NCI-H1092 treated with DMSO at 0.1 percent for 48 hours (cell line): ENCODE data around the gene FAM222A.

Experiments
- DNase-seq: peaks from one replicate; lab custom pipeline; 2025; lab: John Stamatoyannopoulos, UW

The FAM222A gene

DNA sequence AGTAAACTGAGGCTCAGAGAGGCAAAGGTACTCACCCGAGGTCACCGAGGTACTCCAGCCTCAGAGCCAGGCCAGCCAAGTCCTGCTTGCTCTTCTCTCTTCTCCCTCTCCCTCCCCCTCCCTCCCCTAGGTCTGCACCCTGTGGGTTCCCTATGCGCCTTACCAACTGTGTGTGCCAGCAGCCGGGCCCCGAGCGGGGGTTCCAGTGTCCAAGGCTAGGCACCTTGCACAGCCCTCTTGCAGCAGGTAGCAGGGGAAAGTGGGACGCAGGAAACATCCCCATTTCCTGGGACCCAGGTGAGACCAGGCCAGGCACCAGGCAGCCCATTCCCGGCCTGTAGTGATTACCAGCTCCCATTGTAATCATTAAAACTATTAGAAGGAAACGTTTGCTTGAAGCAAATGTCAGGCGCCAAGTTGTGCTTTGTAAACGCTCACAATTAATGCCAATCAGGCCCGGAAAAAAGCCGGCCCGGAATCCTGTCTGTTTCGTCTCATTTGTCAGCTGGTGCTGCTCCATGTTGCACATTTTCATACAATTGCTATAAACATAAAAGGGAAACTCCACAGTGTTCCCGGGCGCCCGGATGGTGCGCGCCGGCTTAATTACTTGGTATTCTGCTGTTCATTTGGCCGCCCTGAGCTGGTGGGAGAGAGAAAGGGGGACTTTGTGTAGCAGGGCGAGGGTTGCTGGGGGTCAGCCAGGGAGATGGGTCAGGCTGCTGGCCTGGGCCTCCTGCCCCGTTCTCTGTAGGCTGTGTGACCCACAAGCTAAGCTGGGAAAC, 11.9 kb downstream of the FAM222A start:
- DNase-seq = no peak

DNA sequence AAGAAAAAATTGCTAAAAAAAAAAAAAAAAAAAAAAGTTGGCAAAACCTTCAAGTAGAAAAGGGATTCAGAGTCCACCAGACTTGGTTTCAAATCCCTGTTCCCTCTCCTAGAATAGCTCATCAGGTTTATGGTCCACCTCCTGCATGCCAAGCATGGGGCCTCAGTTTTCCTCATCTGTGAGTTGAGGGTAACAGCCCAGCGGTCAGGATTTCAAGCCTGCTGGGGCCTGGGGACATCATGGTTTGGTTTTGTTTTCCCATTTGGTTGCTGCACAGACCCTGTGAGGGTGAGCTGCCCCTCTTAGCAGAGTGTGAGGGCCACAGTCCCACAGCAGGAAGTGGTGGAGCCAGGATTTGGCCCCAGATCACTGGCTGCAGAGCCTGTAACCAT, 12.5 kb downstream of the FAM222A start:
- DNase-seq = no peak

DNA sequence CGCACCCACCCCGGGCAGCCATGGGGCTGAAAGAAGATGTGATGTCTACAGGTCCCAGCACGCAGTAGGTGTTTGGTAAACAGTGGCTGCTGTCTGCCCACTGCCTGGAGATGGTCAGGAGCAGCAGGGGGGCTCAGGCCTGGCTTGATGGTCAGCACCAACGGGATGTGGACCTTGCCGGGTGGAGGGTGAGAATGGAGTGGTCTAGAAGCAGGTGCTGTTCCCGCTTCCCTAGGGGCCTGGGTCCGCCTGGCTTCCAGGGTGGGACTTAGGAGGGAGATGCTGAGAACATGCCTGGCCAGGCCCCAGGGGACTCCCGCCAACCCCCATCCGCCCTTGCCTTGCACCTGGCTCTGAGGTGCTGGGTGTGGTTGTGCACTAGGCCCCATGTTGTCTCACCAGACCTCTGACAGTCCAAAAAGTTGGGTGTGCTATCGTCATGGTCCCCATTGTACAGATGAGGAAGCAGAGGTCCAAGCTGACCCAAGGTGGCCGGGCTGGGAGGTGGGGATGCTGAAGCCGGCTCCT, 12.9 kb downstream of the FAM222A start:
- no peak for DNase-seq

DNA sequence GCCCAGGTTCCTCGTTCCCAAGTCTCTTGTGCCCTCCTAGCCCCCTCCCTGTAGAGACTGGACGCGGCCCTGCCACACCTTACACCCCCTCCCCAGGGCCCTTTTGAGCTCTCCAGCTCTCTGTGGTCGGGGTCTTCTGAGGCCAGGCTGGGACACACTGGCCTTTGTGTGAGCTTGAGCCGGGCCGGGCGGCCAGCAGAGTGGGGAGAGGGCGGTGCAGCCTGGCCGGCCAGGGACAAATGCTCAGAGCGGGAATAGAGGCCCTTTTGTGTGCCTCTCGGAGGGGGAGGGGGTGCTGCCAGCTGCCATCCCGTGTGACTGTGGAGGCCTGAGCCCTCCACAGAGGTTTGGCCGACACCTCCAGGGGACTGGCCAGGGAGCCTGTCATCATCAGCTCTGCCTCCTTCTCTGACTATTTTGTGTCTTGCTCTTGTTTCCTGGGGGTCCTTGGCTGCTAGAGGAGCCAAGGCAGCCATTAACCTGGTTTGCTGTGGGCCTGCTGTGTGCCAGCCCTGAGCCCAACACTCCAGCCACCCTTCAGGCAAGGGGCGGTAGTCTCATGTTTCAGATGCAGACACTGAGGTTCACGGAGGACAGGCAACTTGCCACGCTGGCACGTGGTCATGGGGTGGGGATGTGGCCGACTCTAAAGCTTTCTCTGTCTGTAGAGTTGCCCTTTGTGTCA, 13.6 kb downstream of the FAM222A start:
- DNase-seq = no peak

DNA sequence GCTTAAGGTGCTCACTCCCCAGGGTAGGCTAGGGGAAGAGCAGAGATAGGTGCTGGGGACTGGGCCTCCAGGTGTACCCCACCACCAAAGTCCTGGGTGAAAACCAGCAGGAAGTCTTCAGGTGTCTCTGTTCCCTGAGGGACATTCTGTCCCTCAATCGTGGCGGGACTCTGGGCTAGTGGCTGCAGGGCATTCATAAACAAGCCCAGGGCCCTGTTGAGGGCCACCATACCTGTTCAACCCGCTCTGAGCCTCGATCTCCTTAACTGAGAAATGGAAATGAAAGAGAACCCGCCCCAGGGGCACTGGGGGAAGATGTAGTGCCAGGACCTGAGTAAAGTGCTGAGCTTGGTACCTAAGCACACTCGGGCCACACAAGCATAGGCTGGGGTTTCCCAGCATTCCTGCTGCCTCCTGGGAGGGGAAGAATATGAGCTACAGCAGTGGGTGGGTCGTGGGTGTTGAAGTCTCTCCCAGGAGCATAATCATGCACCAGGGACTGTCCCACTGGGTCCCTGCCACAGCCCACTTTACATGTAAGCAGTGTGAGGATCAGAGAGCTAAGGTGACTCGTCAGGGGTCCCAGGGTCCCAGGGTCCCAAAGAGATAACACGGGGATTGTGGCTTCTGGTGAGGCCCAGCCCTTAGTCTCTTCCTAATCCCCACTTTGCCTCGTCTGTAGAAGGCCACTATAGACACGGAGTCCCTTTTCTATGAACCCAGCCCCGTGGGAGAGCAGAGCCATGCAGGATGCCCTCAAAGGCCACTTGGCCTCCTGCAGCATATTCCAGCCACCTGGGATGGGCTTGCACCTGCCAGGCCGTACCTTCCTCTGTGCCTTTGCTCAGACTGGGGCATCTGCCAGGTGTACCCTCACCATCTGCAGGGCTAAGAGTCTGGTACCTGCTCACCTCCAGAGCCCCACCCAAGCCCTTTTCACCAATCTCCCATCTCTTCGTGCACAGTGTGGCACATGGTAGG, 14.4 kb downstream of the FAM222A start:
- no peak for DNase-seq

DNA sequence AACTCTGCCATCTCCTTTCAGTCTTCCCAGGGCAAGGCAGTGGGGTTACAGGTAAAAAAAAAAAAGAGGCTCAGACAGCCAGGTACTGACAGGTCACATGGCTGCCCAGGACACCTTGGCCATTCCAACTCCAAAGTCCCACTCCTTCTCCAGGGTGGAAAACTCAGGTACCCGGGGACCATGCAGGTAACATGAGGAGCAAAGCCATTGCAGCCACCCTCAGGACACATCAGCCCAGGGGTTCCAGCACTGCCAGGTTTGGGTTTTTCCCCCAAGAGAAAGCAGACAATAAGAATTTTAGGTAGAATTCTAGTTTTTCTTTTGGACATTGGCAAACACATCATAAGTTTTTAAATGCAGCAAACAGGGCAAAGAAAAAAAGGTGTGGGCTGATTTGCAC, 15.3 kb downstream of the FAM222A start:
- no peak for DNase-seq

DNA sequence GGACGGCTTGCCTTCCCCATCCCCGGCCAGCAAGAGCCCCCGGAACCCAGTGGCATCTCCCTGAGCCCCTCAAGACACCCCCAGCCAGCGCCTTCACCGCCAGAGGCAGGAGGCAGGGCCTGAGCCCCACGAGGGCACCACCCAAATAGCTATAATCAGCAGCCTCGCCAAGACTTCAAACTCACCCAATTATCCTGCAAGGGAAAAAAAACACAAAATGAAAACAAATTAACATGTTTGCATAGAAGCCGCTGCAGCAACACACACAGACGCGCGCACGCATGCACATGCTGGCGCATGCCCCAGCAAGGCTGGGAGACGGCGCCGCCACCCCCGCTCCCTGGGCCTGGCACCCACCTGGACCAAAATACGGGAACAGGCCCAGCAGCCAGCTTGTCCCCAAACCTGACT, 15.8 kb downstream of the FAM222A start:
- DNase-seq = no peak

DNA sequence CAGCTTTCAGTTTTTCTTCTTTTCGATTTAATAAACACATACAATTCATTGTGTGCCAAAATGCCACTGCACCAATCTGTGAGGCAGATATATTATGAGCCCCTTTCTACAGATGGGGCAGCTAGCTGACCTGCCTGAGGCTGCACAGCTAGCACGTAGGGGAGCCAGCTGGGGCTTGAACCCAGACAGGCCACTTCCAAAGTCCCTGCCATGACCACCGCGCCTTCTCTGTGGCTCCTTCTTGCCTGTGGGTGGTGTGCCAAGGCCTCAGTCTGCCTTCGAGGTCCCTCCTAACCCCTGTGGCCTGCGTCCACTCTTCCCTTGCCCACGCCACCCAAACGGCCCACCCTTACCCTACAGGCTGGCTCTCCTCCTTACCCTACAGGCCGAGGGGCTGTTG, 16.2 kb downstream of the FAM222A start:
- no peak for DNase-seq

DNA sequence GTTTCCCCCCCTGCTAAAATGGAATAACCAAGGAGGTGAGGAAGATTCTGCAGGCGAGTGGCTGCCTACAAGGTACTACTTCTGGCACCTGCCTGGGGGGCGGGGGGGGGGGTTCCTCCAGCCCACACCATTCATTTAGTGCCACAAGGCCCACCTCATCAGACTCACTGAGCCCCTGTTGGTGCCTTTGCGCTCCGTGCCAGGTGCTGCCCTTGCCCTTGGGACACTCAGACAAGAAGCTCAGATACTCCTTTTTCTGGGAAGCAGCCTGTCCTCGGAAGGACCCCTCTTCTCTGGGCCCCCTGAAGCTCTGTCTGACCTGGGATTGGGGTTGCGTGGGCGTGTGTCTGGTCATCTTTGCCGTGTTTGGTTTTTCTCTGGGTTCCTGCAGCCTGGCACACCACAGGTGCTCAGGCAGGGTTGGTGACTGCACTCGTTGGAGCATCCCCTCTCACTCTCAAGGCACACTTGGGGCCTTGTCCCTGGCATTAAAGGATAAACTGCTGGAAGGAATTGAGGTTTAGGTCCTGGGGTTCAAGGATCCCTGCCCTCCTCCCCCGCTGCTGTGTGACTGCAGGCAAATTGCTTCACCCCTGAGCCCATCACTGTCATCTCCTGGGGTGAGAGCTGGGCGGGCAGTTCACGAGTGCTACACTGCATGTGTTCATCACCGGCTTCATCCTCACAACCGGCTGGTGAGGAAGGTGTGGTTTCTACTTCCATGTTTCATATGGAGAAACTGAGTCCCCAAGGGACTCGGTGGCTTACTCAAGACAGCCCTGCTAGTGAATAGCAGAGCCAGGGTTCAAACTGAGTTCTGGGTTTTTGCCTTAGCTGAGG, 16.9 kb downstream of the FAM222A start:
- DNase-seq = no peak

DNA sequence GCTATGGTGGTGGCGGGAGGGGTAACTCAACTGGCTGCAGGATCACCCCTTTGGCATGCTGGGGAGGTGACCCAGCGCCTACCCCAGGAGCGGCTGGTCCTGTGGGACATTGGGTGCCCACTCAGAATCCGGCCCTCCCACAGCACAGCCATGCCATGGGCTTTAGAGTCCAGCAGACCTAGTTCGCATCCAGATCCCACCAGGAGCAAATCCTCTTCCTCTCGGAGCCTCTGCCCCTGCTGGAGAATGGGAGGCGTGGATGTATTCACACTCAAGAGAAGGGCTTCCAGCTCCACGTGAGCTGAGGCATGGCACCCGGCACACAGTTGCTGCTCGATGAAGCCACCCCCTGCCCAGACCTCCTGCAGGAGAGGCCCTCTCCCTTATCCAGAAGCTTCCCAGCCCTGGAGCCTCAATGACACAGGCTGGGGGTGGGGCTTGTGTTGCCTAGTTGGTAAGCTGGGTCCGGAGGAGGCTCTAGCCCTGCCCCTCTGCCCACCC, 17.7 kb downstream of the FAM222A start:
- no peak for DNase-seq

DNA sequence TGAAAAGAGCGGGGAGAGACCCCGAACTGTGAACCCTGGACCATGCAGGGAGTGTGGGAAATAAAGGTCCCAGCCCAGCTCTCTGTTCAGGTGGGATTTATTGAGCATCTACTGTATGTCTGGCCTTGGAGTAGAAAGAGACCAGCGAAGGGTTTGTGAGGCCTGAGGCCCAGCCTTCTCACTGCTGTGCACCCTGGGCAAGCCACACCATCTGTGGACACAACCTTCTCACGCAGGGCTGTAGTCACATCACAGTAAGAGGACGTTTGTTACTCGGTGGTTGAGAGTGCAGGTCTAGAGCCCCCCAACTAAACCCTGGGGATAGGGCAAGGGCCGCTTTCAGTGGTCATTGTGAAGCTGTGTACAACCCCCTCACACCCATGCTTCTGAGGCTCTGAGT, 18.2 kb downstream of the FAM222A start:
- no peak for DNase-seq

DNA sequence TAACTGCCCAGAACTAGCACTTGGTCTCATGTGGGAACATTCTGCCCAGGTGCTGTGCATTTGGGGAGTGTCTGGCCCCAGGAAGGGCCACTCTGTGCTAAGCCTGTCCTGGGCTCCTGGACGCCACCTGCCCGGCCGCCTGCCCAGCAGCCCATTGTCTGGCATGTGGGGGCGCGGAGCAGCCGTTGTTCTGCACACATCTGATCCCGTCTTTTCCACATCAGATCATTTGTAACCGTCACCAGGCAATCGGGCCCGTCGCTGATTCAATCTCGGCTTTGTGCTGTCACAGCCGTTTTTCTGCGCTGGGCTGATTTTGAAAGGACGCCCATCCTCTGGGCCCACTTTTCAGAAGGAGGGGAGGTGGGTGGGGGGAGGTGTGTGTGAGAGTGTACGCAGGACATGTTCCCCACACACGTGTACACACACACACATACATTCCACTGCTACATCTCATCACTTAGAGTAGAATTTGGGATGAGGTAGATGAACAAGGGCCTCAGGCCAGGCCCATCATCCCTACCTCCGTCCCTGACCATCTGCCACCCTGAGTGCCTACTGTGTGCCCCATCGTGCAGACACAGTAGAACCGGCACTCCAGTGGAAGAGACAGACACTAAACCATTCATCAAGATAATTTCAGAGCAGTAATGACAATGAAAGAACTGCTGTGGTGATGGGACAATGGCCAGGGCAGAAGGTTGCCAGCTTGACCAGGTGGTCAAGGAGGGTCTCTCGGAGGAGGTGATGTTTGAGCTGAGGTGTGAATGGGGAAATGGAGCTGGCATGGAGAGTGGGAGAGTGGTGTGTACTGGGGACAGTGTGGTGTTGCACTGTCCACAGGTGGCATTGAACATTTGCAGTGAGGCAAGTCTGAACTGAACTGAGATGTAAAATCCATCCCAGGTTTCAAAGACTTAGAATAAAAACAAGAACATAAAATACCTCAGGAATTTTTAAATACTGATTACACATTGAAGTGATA, 19.0 kb downstream of the FAM222A start:
- no peak for DNase-seq

DNA sequence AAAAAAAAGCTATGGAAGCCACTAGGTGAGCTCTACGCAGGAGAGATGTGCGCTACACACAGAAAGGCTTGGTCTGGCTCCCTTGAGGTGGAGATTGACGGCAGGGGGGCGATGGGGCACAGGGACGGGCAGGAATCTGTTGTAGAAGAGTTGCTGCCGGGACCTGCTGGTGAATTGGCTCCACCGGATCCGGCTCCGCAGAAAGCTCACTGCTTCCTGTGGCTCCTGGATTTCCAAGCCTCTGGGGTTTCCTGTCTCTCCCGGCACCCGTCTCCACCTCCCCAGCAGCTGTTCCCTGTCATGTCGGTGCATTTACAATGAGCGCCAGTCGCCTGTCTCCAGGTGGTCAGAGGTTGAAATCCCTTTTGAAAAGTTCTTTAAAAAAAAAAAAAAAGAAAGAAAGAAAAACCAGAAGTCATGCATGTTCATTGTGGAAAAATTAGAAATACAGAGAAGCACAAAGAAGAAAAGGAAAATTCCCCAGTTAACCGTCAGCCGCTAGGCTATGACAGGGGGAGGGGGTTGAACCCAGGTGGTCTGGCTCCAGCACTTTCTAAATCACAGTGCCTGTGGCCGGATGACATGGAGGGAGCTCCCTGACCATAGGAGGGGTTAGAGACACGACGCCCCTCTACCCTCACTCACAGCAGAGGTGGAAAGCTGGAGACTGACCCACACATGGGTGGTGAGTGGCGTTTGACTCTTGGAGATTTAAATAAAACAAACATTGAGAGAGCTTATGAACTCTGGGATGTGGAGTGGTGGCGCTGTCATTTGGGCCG, 20.8 kb downstream of the FAM222A start:
- no peak for DNase-seq

DNA sequence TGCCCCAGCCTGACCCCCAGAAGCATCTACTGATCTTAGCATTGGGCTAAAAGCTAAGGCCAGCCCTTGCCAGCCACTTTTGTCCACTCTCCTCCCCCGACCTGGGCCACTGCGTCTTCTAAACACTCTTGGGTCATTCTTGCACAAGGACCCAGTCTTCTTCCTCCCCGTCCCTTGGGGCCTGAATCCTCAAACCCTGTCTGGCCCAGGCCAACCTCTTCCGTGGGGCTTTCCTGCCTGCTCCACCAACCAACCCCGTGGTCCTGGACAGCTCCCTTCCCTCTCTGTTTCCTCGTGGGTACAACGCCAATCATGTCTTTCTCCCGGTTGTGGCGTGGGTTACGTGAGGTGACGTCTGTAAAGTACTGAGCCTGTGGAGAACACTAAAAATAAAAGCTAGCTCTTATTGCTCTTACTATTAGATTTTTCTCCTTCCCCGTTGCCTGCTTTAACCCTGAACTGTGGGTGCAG, 21.5 kb downstream of the FAM222A start:
- no peak for DNase-seq

DNA sequence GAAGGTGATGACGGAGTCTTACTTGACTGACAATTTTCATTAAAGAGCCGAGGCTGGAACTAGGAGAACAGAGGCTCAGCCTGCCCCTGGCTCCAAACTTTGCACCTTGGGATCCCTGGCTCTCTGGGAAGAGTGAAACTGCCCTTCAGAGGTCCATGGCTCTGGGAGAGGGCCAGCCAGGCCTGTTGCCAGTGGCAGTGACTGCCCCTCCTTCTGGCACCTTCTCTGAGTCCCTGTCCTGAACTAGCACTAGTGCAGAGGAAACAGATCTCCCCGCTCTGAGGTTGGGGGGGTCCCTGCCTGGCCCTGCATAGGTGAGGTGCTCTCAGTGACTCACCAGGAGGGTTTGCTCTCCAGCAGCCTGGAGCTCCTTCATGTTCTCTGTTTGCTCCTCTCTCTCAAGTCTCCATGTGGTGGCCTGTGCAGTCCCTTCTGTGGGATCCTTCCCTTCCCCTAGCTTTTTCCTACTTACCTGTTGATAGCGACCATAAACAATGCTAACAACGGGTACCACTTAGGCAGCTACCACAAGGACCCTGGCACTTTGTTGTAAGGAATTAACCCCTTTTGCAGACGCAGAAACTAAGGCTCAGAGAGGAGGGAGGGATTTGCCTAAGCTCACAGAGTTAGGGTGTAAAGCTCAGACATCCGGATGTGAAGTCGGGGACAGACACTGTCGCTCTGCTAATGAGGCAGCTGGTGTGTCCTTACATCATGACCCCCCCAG, 22.4 kb downstream of the FAM222A start:
- DNase-seq = no peak

DNA sequence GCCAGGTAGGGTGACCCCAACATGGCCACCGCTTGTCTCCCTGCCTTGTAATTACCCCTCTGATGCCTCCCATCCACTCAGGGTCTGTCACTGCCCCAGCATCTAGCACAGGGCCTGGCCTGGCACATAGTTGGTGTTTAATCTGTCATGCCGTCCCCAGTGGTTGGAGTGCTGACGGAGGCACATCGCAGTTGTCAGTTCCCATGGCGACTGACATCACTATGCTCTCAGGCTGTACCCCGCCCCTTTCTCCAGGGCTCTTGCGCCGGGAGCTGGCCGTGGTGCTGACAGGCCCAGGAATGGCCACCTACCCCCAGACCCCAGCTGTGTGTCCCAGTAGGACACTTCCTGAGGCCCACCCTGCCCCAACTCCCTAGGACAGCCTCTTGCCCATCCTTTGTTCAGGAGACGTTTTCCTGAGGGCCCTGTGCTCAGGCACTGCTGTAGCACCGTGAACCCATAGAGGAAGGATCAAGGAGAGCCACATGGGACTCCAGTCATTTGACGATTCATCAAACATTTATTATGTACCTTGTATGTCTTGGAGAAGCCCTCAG, 23.0 kb downstream of the FAM222A start:
- no peak for DNase-seq

DNA sequence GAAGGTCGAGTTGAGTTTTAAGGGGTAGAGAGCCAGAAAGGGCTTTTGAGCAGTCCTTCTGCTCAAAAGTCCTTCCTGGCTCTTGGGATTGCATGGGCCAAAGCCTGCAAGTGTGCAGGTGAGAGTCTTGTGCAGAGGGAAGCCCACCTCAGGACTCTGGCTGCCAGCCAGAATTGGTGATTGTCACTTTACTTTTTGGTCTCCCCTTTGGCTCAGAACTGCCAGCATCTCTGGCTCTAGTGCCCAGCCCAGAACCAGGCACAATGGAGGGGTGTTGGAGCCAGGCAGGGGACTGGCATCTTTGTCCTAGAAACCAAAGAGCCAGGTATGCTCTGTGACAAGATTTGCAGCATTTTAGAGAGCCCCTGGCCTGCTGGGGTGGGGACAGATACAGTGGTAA, 23.5 kb downstream of the FAM222A start:
- no peak for DNase-seq

DNA sequence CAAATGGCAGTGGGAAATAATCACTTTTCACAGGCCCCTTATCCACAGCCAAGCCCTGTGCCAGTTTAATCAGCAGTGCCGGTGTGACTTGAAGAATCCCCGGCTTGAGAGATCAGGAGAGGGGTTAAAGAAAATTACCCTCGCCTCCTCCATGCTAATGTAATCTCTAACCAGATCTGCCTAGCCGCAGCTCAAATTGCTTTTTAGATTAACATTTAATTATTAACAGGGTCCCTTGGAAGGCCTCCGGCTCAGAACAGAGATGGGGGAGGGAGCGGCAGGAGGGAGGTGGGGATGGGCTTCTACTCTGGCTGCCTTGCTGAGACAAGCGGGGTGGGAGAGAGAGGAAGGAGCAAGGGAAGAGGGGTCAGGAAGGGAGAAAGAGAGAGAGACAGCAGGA, 24.0 kb downstream of the FAM222A start:
- no peak for DNase-seq
